Ishikawa (cell line): Measurements from ENCODE around the gene CLRN1.

Experiments
- CEBPB ChIP-seq: IDR thresholded peaks from 2 replicates; pipeline ENCODE4 v1.6.1; 2012
- CREB1 ChIP-seq: IDR thresholded peaks from 2 replicates; pipeline ENCODE4 v1.6.1; 2012; ENCODE audit warnings: low read depth
- EGR1 ChIP-seq: IDR thresholded peaks from 2 replicates; pipeline ENCODE4 v1.6.1; 2012
- EP300 ChIP-seq: IDR thresholded peaks from 2 replicates; pipeline ENCODE4 v1.6.1; 2012; ENCODE audit warnings: borderline replicate concordance
- FOXM1 ChIP-seq: IDR thresholded peaks from 2 replicates; pipeline ENCODE4 v1.6.1; 2012; ENCODE audit warnings: low read depth, borderline replicate concordance
- NFIC ChIP-seq: IDR thresholded peaks from 2 replicates; pipeline ENCODE4 v1.6.1; 2012
- RAD21 ChIP-seq: IDR thresholded peaks from 2 replicates; pipeline ENCODE4 v1.6.1; 2012; ENCODE audit warnings: low read depth
- TAF1 ChIP-seq: IDR thresholded peaks from 2 replicates; pipeline ENCODE4 v1.6.1; 2012; ENCODE audit warnings: low read depth, mild to moderate bottlenecking
- TCF12 ChIP-seq: IDR thresholded peaks from 2 replicates; pipeline ENCODE4 v1.6.1; 2012; ENCODE audit warnings: low read depth
- TEAD4 ChIP-seq: IDR thresholded peaks from 2 replicates; pipeline ENCODE4 v1.6.1; 2012
- YY1 ChIP-seq: IDR thresholded peaks from 2 replicates; pipeline ENCODE4 v1.6.1; 2012; ENCODE audit warnings: low read depth
- ZBTB7A ChIP-seq: IDR thresholded peaks from 2 replicates; pipeline ENCODE4 v1.6.1; 2012; ENCODE audit warnings: low read depth
- TF ChIP-seq, protein P1 (sequence below): IDR thresholded peaks from 2 replicates; pipeline ENCODE4 v1.6.1; 2012
- TF ChIP-seq, protein P2 (sequence below): IDR thresholded peaks from 2 replicates; pipeline ENCODE4 v1.6.1; 2012
- TF ChIP-seq, protein P3 (sequence below): IDR thresholded peaks from 2 replicates; pipeline ENCODE4 v1.6.1; 2012; ENCODE audit warnings: low read depth, mild to moderate bottlenecking

The CLRN1 gene

DNA sequence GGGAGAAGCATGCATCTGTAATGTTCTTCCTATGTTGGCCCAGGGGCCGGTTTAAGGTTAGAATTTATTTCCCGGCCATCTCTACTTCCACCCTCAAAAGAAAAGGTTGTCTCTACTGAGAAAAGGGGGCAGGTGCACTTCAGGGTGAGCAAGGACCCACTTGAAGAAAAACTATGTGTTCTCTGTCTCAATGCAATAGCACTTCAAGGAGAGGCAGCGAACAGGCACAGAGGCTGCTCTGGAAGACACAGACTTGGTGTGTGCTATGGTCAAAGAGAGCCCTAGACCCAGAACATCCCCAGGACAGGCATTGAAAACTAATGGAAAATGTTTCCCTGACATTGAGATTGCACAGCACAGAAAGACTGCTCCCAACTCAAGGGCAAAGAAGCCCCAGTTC lies 74.9 kb downstream of the CLRN1 start:
- TF ChIP-seq ZBTB7A (no peak), TEAD4 (no peak)

DNA sequence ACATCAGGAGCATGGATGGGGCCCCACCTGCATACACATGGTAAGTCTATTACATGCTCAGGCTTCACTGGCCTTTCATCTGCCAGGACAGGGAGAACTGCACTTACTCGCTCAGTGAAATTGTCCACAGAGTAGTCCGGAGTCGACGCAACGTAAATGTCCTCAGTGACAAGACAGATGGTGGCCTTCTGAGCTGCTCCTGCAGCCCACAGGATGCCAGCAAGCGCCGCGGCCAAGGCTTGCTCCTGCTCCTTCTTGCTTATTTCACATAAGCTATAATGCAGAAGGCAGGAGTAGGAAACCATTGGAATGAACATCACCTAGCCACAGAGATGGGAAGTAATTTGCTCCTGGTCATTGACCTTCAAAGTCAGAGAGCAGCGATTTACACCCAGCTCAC lies 81.7 kb downstream of the CLRN1 start:
- TF ChIP-seq CEBPB (no peak), NFIC (no peak), RAD21 (no peak), TCF12 (no peak), FOXM1 (no peak), TAF1 (no peak), YY1 (no peak), CREB1 (no peak), EGR1 (no peak)
- TF ChIP-seq, protein P1, sequence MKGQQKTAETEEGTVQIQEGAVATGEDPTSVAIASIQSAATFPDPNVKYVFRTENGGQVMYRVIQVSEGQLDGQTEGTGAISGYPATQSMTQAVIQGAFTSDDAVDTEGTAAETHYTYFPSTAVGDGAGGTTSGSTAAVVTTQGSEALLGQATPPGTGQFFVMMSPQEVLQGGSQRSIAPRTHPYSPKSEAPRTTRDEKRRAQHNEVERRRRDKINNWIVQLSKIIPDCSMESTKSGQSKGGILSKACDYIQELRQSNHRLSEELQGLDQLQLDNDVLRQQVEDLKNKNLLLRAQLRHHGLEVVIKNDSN = no peak
- TF ChIP-seq, protein P2, sequence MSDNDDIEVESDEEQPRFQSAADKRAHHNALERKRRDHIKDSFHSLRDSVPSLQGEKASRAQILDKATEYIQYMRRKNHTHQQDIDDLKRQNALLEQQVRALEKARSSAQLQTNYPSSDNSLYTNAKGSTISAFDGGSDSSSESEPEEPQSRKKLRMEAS = no peak
- TF ChIP-seq, protein P3, sequence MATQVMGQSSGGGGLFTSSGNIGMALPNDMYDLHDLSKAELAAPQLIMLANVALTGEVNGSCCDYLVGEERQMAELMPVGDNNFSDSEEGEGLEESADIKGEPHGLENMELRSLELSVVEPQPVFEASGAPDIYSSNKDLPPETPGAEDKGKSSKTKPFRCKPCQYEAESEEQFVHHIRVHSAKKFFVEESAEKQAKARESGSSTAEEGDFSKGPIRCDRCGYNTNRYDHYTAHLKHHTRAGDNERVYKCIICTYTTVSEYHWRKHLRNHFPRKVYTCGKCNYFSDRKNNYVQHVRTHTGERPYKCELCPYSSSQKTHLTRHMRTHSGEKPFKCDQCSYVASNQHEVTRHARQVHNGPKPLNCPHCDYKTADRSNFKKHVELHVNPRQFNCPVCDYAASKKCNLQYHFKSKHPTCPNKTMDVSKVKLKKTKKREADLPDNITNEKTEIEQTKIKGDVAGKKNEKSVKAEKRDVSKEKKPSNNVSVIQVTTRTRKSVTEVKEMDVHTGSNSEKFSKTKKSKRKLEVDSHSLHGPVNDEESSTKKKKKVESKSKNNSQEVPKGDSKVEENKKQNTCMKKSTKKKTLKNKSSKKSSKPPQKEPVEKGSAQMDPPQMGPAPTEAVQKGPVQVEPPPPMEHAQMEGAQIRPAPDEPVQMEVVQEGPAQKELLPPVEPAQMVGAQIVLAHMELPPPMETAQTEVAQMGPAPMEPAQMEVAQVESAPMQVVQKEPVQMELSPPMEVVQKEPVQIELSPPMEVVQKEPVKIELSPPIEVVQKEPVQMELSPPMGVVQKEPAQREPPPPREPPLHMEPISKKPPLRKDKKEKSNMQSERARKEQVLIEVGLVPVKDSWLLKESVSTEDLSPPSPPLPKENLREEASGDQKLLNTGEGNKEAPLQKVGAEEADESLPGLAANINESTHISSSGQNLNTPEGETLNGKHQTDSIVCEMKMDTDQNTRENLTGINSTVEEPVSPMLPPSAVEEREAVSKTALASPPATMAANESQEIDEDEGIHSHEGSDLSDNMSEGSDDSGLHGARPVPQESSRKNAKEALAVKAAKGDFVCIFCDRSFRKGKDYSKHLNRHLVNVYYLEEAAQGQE = no peak

DNA sequence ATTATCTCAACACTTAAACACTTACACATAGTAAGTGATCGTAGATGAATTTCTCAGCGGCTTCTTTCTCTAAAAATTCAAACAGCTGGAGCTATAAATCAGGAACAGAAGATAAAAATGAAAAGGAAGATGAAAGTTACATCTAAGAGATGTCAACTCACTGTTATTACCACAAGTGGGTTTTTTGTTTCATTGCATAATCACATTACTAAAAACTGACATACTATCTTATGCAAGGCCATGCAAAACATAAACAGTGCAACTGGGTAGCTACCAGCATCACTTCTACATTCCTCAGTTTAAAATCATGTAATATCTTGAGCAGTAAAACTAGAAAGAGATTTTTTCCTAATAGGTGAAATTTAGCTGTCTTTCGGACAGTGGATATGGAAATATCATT lies 82.2 kb downstream of the CLRN1 start:
- TF ChIP-seq EP300 (no peak), EGR1 (no peak), TEAD4 (no peak), FOXM1 (no peak), TAF1 (no peak)

DNA sequence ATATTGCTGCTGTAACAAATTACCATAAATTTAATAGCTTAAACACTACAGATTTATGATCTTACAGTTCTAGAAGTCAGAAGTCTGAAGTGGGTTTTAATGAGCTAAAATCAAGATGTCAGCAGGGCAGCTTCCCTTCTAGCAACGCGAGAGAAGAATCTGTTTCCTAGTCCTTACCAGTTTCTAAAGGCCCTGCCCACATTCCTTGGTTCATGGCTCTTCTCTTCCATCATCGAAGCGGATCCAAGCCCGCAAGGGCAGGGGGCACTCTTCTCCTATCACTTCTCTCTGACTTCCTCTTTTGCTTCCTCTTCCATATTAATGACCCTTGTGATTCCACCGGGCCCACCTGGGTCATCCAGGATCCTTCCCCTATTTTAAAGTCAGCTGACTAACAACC lies 83.4 kb downstream of the CLRN1 start:
- TF ChIP-seq CREB1 (no peak), CEBPB (no peak)

DNA sequence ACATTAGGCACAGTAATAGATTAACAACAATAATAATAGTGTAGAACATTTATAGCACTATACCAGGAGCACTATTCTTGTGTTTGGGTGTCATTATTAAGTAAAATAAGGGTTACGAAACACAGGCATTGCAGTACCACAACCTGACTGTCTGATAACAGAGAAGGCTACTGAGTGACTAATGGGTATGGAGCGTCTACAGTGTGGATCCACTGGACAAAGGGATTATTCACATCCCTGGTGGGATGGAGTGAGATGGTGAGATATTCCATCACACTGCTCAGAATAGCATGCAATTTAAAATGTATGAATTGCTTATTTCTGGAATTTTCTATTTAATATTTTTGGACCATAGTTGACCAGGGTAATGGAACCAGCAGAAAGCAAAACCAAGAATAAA lies 85.5 kb downstream of the CLRN1 start:
- no peak for TF ChIP-seq CREB1
- no peak for TF ChIP-seq TCF12
- TF ChIP-seq CEBPB = no peak
- TF ChIP-seq ZBTB7A = no peak
- no peak for TF ChIP-seq YY1
- TF ChIP-seq, protein P3 = no peak
- no peak for TF ChIP-seq FOXM1
- no peak for TF ChIP-seq NFIC
- TF ChIP-seq, protein P2 = no peak
- no peak for TF ChIP-seq EGR1
- TF ChIP-seq TEAD4 = no peak

DNA sequence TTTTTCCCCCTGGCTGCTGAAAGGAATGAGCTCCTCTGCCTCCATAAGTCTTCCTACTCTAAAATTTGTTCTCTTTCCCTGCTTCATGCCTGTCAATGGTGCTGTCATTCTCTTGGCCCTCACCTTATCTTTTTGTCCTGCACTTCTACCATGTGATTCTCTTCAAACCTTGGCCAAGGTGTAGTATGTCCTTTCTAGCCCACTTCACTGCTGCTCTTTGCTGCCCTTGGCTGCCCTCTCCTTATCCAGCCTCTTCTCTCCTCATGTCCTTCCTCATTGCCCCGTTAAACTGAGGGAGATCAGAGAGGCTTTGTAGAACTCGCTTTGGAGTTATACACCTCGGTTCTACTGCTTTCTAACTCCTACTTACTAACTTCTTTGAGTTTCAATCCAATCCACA lies 87.0 kb downstream of the CLRN1 start:
- TF ChIP-seq TAF1 = no peak

DNA sequence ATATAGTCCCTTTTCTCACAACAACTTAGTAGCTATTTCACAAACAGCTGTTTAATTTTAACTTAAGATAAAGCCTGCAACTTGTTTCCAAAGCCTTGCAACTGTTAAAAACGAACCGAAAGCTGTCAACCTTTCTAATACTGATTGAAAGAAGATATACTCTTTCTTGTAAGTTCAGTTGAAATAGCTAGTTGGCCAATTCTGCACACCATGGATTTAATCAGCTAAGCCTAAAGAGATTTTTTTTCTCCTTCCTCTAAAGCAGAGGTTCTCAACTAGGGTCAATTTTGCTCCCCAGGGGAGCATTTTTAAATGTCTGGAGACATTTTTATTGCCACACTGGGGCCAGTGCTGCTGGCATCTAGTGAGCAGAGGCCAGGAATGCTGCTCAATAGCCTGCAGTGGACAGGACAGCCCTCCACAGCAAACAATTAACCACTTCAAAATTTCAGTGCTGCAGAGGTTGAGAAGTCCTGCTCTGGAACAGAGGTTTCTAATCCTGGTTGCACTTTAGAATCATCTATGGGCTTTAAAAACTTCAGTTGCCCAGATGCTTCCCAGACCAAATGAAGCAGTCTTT lies 93.4 kb downstream of the CLRN1 start:
- TF ChIP-seq, protein P2 = no peak
- TF ChIP-seq, protein P1 = no peak
- TF ChIP-seq NFIC (no peak), CEBPB (no peak), TAF1 (no peak), TEAD4 (no peak), RAD21 (no peak), EP300 (no peak), CREB1 (no peak), TCF12 (no peak), EGR1 (no peak), ZBTB7A (no peak), FOXM1 (no peak), YY1 (no peak)
- TF ChIP-seq, protein P3 = no peak
